Kidney (tissue), 14 donors: ENCODE data around the gene SCYGR8. TPM values are rescaled to one million over a fixed set of nuclear protein-coding genes. Genes with fewer than 3 reads are reported as not detected.

ENCODE experiments used
- DNase-seq, 5 donors: peaks; one replicate each; pipeline ENCODE4 v3.0.0-alpha.2; 2013 to 2020
- FAIRE-seq: peaks from 2 replicates; lab custom pipeline; 2012; peaks lifted over from hg19 to GRCh38; lab: Jason Lieb, UNC
- H3K27ac ChIP-seq, 2 donors: one replicate each; pipeline ENCODE4 v1.7.0; 2013; ENCODE audit warnings: low read depth in 2 of 2, low read length in 2 of 2, inconsistent platforms in 1 of 2
- H3K27me3 ChIP-seq: one replicate; pipeline ENCODE4 v1.7.1; 2013; ENCODE audit warnings: low read length, inconsistent platforms; ENCODE audit not compliant: control insufficient read depth, insufficient read depth
- H3K36me3 ChIP-seq, 3 donors: one replicate each; pipeline versions ENCODE4 v1.7.0 to v1.7.1; 2013; ENCODE audit warnings: low read length in 3 of 3, control low read depth in 1 of 3, inconsistent platforms in 1 of 3; ENCODE audit not compliant: insufficient read depth in 3 of 3, control insufficient read depth in 2 of 3
- H3K4me1 ChIP-seq, 3 donors: one replicate each; pipeline versions ENCODE4 v1.7.0 to v1.7.1; 2013; ENCODE audit warnings: low read length in 3 of 3, inconsistent platforms in 1 of 3, low read depth in 1 of 3; ENCODE audit not compliant: control insufficient read depth in 2 of 3, insufficient read depth in 2 of 3
- H3K4me3 ChIP-seq, 3 donors: one replicate each; pipeline versions ENCODE4 v1.7.0 to v1.8.1; 2013; ENCODE audit warnings: low read length in 3 of 3, control low read depth in 1 of 3, inconsistent platforms in 1 of 3
- H3K9ac ChIP-seq, 3 donors: one replicate each; pipeline versions ENCODE4 v1.7.0 to v1.7.1; 2013; ENCODE audit warnings: low read length in 3 of 3, control low read depth in 1 of 3, inconsistent platforms in 1 of 3
- H3K9me3 ChIP-seq, 3 donors: one replicate each; pipeline versions ENCODE4 v1.7.0 to v1.7.1; 2013; ENCODE audit warnings: low read length in 3 of 3, control low read depth in 1 of 3, inconsistent platforms in 1 of 3; ENCODE audit not compliant: control insufficient read depth in 2 of 3, insufficient read depth in 1 of 3
- intact Hi-C: fragments of 100-400 bp; cut with DNase I; formaldehyde crosslinking; loops from one replicate; pipeline ENCODE4 v1.11.1; 2022
- polyA plus RNA-seq: library from polyadenylated mRNA; stranded (reverse); fragments of 350-450 nt; fragmentation: Illumina TruSeq; extraction: RNeasy Lipid Tissue Mini Kit (QIAGEN cat#74804); gene quantifications from one replicate; pipeline ENCODE4 v1.2.3, GENCODE V29; 2014; ENCODE audit warnings: low read depth, low replicate concordance; ENCODE audit not compliant: insufficient read depth
- total RNA-seq: library from RNA; stranded (reverse); fragmentation: NEBNext Ultra II Directional; extraction: Animal tissue kit (Norgen Biotek cat#: 25700); gene quantifications from one replicate; pipeline ENCODE4 v1.2.1, GENCODE V29; 2021
- TF ChIP-seq, protein P1 (sequence below): IDR thresholded peaks from 3 replicates; pipeline ENCODE4 v1.5.1; 2012; ENCODE audit warnings: mild to moderate bottlenecking, moderate library complexity, borderline replicate concordance; ENCODE audit not compliant: insufficient read depth; ENCODE audit errors: extremely low read depth
- donor health status: control.
- donor health status: control.
- donor health status: control.
- donor health status: control.
- donor health status: control.
- donor health status: DM: yes; HTN: yes; CAD: no.
- donor health status: Normal renal cell carcinoma (clear cell type).

SCYGR8 gene
- total and polyA plus RNA-seq, 2 donors from 2014 or later, result not detected

DNA sequence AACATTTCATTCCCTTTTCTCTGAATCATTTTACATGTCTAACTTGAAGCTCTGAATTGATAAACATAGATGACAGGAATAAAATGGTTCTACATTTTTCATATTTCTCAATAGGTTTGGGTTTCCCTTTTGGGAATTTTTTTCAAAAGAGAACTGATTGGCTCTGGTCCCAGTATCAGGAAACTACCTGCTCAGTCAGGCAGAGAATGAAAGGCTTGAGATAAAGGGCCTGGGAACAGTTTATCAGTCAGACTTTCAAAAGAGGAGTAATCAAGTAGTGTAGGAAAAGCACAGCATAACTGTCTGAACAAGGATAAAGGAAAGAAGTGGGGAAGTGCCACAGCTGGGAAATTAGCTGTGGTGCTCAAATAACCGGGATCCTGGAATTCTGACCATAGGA is 39.6 kb downstream of the SCYGR8 start:
- peaks cover 0 to 5% (median 0%) of the 10 kb centered on the region in 3 donors for H3K4me1 ChIP-seq
- FAIRE-seq (no peak), DNase-seq (no peak)
- no peaks in the 10 kb centered on the region for H3K27me3 ChIP-seq
- H3K27ac ChIP-seq, result peak overlapping the region in 1 of 2 donors; percentile 5
- no peaks in the 10 kb centered on the region for H3K36me3 ChIP-seq
- TF ChIP-seq, protein P1, sequence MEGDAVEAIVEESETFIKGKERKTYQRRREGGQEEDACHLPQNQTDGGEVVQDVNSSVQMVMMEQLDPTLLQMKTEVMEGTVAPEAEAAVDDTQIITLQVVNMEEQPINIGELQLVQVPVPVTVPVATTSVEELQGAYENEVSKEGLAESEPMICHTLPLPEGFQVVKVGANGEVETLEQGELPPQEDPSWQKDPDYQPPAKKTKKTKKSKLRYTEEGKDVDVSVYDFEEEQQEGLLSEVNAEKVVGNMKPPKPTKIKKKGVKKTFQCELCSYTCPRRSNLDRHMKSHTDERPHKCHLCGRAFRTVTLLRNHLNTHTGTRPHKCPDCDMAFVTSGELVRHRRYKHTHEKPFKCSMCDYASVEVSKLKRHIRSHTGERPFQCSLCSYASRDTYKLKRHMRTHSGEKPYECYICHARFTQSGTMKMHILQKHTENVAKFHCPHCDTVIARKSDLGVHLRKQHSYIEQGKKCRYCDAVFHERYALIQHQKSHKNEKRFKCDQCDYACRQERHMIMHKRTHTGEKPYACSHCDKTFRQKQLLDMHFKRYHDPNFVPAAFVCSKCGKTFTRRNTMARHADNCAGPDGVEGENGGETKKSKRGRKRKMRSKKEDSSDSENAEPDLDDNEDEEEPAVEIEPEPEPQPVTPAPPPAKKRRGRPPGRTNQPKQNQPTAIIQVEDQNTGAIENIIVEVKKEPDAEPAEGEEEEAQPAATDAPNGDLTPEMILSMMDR, result no peak
- H3K9ac ChIP-seq, result no peak overlapping the region
- no peaks in the 10 kb centered on the region for H3K9me3 ChIP-seq
- H3K4me3 ChIP-seq, result no peak overlapping the region
- intact Hi-C loops, result no loop called here

GRCh38 chr2:227788561-227789018 is 42.9 kb downstream of the SCYGR8 start:
- Histone ChIP-seq H3K27ac (no peak overlapping the region), H3K9me3 (no peaks in the 10 kb centered on the region), H3K9ac (no peak overlapping the region), H3K4me1 (peaks cover 0 to under 1% (median 0%) of the 10 kb centered on the region in 3 donors), H3K36me3 (no peaks in the 10 kb centered on the region), H3K27me3 (no peaks in the 10 kb centered on the region), H3K4me3 (no peak overlapping the region)
- TF ChIP-seq, protein P1, result no peak
- FAIRE-seq (no peak), DNase-seq (no peak)
- intact Hi-C loops, result no loop called here

GRCh38 chr2:227789803-227790202 is 44.1 kb downstream of the SCYGR8 start:
- H3K4me1 ChIP-seq, result no peaks in the 10 kb centered on the region
- no peaks in the 10 kb centered on the region for H3K36me3 ChIP-seq
- H3K9ac ChIP-seq, result no peak overlapping the region
- H3K27ac ChIP-seq, result no peak overlapping the region
- TF ChIP-seq, protein P1, result no peak
- no peaks in the 10 kb centered on the region for H3K27me3 ChIP-seq
- FAIRE-seq (no peak), DNase-seq (no peak)
- intact Hi-C loops, result no loop called here
- H3K9me3 ChIP-seq, result no peaks in the 10 kb centered on the region
- no peak overlapping the region for H3K4me3 ChIP-seq
